ENCODE measurements around the gene UBAP1L.
"Not testable (repeated sequence)": the region's sequence is repeated elsewhere in the genome, so short reads cannot be mapped to it uniquely, and the experiment has no call there.

UBAP1L gene

GRCh38 chr15:65115086-65115485 lies at the start of gene UBAP1L:
Gene UBAP1L (minus strand): TSS chr15:65115200. CDS start chr15:65106215, 8,985 bp downstream.
- DNase-seq, result no peak

DNA sequence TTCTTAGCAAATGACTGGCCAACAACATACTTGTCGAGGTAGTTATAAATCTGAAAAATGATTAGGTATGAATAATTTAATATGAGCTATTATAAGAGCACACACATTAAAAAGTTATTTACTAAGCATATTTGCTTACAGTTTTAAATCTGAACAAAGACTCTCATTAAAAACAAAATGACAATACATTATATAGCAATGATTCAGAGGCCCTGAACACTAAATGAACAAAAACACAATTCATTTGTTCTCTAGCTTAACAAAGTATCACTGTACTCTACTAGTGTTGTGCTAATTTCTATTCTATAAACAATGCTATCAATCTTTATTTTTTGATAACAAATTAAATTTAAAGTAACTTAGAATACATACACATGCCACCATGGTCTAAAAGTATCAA lies 49.1 kb upstream of the UBAP1L start:
- no peak for DNase-seq

DNA sequence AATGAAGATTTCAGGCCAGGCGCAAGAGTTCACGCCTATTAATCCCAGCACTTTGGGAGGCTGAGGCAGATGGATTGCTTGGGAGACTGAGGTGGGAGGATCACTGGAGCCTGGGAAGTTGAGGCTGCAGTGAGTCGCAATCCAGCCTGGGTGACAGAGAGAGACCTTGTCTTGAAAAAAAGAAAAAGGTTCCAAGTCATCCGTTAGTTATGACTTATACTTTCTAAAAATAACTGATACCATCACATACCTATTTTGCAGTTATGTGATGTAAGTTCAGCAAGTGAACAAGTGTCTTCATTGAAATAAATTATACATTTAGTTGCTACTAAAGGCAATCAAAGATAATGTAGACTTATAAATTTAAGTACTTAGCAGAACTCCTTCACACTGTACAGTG lies 48.0 kb upstream of the UBAP1L start:
- no peak for DNase-seq

GRCh38 chr15:65156692-65157091 lies 41.7 kb upstream of the UBAP1L start:
- no peak for DNase-seq

- no peak for DNase-seq
Measured at GRCh38 chr15:65154720-65155119, 39.7 kb upstream of the UBAP1L start.

DNA sequence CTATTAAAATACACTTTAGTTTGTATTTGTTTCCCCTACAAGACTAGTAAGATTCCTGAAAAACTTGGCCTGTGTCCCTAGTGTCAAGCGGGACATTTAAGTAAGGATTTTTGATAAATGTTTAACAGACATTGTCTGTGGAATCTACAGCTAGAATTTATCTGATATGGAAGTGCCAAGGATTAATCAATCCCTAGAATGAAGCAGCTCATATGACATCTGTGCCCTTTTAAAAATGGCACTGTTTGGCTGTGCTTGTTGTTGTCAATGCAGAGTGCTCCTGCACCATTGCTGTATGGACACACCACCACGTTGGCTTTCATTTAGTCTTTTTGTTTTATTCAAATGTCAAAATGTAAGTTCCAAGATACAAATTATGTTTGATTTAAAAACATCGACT lies 32.9 kb upstream of the UBAP1L start:
- no peak for DNase-seq

DNA sequence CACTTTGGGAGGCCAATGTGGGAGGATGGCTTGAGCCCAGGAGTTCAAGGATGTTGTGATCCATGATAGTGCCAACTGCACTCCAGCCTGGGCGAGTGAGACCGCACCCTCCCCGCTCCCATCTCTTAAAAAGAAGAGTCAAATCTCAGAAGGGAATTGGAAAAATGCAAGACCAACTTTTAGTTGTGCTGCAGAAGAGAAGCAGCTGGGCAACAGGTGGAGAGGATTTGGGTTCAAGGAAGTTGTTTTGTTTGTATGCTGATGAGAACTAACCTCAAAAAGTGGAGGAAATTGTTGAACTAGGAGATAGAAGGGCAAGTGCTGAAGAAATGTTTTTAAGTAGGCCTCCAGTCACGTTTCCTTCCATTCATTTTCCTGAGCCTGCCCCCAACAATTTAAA lies 31.4 kb upstream of the UBAP1L start:
- no peak for DNase-seq

GRCh38 chr15:65138631-65139030 lies 23.6 kb upstream of the UBAP1L start:
- DNase-seq, result not testable (repeated sequence)

GRCh38 chr15:65137893-65138292 lies 22.9 kb upstream of the UBAP1L start:
- DNase-seq, result not testable (repeated sequence)

DNA sequence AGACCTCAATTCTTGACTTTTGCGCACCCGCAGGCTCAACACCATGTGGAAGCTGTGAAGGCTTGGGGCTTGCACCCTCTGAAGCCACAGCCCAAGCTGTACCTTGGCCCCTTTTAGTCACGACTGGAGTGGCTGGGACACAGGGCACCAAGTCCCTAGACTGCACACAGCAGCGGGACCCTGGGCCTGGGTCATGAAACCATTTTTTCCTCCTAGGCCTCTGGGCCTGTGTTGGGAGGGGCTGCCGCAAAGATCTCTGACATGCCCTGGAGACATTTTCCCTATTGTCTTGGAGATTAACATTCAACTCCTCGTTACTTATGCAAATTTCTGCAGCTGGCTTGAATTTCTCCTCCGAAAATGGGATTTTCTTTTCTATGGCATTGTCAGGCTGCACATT lies 22.1 kb upstream of the UBAP1L start:
- DNase-seq, result not testable (repeated sequence)

GRCh38 chr15:65134538-65134937 lies 19.5 kb upstream of the UBAP1L start:
- no peak for DNase-seq

GRCh38 chr15:65133548-65134200 lies 18.7 kb upstream of the UBAP1L start, which contains the start of gene PDCD7:
Gene PDCD7 (minus strand): TSS chr15:65133808. CDS start chr15:65133781, 27 bp downstream.
- DNase-seq, result peak; percentile 78

GRCh38 chr15:65132878-65133547 lies 18.0 kb upstream of the UBAP1L start:
- DNase-seq, result no peak

DNA sequence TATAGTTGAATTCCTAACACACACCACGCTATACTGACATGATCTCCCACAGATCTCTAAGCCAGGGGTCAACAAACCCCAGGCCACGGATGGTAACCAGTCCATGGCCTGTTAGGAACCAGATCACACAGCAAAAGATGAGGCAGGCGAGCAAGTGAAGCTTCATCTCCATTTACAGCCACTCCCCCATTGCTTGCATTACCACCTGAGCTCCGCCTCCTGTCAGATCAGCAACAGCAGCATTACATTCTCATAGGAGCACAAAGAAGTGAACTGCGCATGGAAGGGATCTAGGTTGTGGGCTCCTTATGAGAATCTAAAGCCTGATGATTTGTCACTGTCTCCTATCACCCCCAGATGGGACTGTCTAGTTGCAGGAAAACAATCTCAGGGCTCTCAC lies 15.9 kb upstream of the UBAP1L start:
- DNase-seq, result no peak

GRCh38 chr15:65115542-65115941 lies 542 bp upstream of the UBAP1L start:
- DNase-seq, result peak; percentile 61

GRCh38 chr15:65110676-65111292 lies 4.2 kb downstream of the UBAP1L start:
- no peak for DNase-seq

DNA sequence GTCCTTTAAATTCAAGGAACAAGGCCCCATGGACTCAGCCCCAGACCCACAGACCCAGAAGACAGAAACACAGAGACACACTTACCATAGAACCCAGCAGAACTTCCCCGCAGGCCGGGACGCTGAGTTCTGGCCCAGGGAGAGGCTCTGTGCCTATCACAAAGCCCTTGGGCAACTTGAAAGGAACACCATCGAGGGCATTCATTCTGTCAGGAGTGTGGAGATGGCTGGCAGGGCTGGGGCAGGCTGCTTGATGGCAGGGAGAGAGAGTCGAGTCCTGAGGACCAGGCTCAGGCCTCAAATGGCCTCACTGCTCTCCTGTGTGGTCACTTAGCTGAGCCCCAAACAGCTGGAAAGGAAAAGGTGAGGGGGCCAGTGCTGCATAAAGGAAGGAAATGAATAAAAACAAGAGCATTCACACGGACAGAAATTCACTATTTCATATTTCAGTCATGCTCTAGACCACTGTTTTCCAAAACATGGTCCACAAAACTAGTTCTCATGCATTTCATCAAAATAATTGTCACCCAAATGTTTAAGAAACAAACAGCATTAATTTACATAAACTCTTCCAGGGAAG lies 8.9 kb downstream of the UBAP1L start:
- no peak for DNase-seq

- DNase-seq, result no peak
Measured at GRCh38 chr15:65105038-65105437, 10.0 kb downstream of the UBAP1L start.

DNA sequence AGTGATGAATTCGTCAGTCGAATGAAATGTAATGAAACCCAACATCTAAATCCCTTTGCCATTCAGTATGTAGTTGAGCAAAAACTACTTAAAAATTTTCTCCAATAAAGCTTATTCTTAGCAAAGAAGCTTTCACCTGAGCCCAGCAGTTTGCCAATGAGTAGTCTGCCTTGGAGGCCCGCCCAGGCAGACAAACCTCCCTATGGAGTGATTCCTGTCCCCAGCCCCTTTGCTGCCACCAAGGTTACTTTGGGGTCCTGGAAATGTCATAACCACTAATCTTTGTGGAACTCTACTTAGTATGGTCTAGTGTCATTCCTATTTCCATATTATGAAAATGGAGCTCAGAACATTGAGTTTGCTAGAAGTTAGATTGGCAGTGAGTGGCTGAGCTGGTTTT lies 12.1 kb downstream of the UBAP1L start:
- DNase-seq, result no peak

DNA sequence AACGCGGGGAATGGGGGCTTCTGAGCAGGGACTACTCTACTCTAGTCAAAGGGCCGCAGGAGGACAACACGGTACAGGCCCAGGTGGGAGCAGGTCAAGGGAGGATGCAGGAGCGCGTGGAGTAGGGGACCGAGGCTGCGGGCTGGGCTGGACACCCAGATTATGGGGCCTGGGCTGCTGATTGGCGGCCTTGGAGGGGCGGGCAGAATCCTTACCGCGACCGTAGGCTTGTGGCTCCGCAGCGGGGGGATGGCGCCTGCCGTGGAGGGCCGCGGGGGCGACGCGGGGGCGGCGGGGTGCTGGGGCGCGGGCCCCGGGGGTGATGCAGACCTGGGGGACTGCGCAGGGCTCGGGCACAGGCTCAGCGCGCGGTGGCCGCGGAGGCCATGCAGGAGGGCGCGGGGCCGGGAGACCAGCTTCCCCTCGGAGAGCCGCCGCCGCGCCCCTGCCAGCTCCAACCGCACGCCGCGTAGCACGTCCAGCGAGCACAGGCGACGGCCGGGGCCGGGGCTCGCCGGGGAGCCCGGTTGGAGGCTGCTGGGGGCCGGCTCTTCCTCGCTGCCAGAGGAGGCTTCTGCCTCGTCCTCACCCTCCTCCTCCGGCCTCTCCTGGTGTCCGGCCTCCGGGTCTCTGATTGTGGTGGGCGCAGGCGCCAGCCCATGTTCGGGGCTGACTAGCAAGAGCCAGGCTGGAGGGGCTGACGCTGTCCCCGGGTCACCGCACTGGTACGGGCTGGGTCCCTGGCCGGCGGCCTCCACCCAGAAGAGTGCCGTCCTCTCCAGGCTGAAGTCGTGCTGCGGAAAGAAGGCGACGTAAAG lies 12.9 kb downstream of the UBAP1L start:
- no peak for DNase-seq

GRCh38 chr15:65101411-65101890 lies 13.5 kb downstream of the UBAP1L start:
- DNase-seq, result no peak

DNA sequence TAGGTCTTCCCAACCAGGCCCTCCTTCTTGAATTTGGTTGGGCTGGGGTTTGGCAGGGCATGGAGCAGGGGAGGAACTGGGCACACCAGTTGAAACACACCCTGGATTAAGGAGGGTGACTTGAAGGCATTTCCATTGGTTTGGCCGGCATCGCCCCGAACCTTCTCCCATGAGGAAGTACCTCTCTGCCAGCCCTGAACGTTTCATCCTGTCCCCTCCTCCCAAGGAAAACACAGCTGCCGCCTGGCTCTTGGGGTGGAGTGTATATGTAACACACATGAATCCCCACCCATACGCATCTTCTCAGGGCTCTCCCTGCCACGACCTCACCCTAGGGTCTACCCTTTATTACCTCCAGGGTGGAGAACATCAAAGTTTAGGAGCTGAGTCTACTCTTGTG lies 14.6 kb downstream of the UBAP1L start:
- DNase-seq, result no peak

- DNase-seq, result not testable (repeated sequence)
Measured at GRCh38 chr15:65099801-65100200, 15.2 kb downstream of the UBAP1L start.
